Subcutaneous abdominal adipose tissue (tissue), 5 donors: ENCODE data around the gene FAM53B.
A peak's percentile ranks its signal among the peaks of the same experiment; 100 is the strongest.

Source experiments
- H3K27ac ChIP-seq: one replicate; pipeline ENCODE4 v1.7.0; 2013; ENCODE audit warnings: low read depth, mild to moderate bottlenecking, inconsistent platforms, low read length, moderate library complexity
- H3K27me3 ChIP-seq, 5 donors: one replicate each; pipeline ENCODE4 v1.7.0; 2013; ENCODE audit warnings: low read length in 5 of 5, inconsistent platforms in 1 of 5; ENCODE audit not compliant: control insufficient read depth in 5 of 5, insufficient read depth in 4 of 5
- H3K36me3 ChIP-seq, 5 donors: one replicate each; pipeline ENCODE4 v1.7.0; 2013; ENCODE audit warnings: low read length in 5 of 5; ENCODE audit not compliant: control insufficient read depth in 5 of 5, insufficient read depth in 5 of 5
- H3K4me1 ChIP-seq, 5 donors: one replicate each; pipeline ENCODE4 v1.7.0; 2013; ENCODE audit warnings: low read length in 5 of 5, mild to moderate bottlenecking in 3 of 5, moderate library complexity in 1 of 5; ENCODE audit not compliant: control insufficient read depth in 5 of 5, insufficient read depth in 5 of 5
- H3K4me3 ChIP-seq, 5 donors: one replicate each; pipeline ENCODE4 v1.7.0; 2013; ENCODE audit warnings: low read length in 5 of 5, low read depth in 1 of 5
- H3K9ac ChIP-seq, 5 donors: one replicate each; pipeline ENCODE4 v1.7.0; 2013; ENCODE audit warnings: low read length in 5 of 5, mild to moderate bottlenecking in 4 of 5, moderate library complexity in 3 of 5
- H3K9me3 ChIP-seq, 5 donors: one replicate each; pipeline ENCODE4 v1.7.0; 2013; ENCODE audit warnings: low read length in 5 of 5; ENCODE audit not compliant: control insufficient read depth in 5 of 5
- donor health status: healthy.
- donor health status: healthy.
- donor health status: healthy.
- donor health status: healthy.
- donor health status: healthy.

FAM53B gene

DNA sequence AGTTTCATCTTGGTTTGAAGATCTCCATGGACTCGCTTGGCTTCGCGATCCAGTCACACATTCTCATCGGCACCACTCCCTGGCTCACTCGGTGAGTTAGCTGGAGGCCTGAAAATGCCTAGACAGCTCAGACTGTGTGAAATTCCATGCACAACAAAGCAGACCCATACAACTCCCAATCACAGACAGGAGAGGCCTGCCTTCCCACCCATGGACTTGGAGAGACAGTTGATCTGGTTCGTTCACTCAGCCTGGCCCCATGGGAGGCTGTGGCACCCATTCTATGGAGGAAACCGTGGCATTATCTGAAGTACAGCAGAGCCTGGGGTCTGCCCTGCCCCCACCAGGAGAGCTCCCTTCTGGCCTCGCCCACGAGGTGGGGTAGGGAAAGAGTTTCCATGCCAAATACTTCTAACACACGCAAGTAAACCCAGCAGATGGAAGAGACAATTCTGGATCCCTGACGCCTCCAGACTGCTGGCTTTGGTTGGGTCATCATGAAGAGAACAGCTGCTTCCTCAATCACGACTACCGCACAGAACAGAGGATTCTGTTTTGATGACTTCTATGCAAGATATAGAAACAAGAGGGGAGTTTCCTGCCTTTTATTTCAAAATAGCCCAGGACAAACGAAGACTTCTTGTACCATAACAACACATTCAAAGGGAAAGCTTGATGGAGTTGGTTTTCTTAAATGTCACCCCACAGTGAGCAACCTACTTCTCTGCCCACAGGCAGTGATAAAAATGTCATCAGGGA, 15.9 kb downstream of the FAM53B start:
- Histone ChIP-seq H3K4me1 (peaks cover 33 to 86% (median 82%) of the 10 kb centered on the region in 5 donors), H3K27me3 (no peaks in the 10 kb centered on the region), H3K4me3 (peak overlapping the region in 2 of 5 donors; percentile 5 to 12), H3K36me3 (peaks cover 0 to 6% (median 0%) of the 10 kb centered on the region in 5 donors), H3K9ac (peak overlapping the region in 1 of 5 donors; percentile 20), H3K9me3 (no peaks in the 10 kb centered on the region), H3K27ac (peak overlapping the region; percentile 26)

DNA sequence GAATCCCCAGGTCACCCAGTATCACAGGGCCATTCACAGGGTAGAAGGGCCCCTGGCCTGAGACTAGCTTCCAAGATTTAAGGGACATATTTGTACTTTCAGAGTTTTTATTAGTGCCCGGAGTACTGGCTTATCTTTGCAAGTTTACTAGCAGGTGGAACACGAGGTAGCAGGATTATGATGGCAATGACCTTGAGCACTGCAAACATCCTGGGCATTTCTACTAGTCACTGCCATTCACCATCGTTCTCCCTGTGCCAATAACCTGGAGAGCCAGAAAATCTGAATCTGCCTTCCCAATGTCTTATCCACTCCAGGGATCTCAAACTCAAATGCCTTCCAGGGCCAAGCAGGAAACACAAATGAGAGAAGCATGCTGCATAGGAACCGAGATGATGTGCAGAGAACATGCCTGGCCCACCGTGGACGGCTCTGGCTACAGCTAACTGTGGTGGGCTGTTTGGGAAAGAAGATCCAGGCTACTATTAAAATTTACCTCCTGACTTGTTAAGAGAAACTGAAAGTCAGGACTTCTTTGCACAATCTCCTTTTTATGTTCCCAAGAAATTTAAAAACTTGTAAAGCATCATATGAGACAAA, 16.7 kb downstream of the FAM53B start:
- Histone ChIP-seq H3K4me1 (peaks cover 35 to 86% (median 82%) of the 10 kb centered on the region in 5 donors), H3K27me3 (no peaks in the 10 kb centered on the region), H3K4me3 (no peak overlapping the region), H3K9ac (peak overlapping the region in 1 of 5 donors; percentile 33), H3K36me3 (peaks cover 0 to 6% (median 0%) of the 10 kb centered on the region in 5 donors), H3K9me3 (no peaks in the 10 kb centered on the region), H3K27ac (peak overlapping the region; percentile 26)

DNA sequence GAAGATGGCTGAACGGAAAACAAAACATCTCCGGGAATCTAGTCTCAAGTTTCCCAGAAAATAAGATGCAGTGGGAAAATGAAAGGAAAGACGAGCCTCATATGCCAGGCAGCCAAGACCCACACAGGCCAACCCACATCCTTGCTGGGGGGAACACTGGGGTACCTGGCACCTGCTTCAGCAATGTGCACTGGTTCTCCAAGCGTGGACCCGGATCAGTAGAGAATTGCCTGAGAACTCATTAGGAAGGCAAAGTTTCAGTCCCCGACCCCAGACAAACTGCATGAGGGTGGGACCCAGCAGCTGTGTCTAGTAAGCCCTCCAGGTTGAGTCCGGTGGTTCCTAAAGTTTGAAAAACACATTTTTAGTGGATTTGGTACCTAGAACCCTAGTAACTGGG, 18.4 kb downstream of the FAM53B start:
- Histone ChIP-seq H3K27ac (no peak overlapping the region), H3K9me3 (no peaks in the 10 kb centered on the region), H3K36me3 (peaks cover 0 to 6% (median 0%) of the 10 kb centered on the region in 5 donors), H3K27me3 (no peaks in the 10 kb centered on the region), H3K4me3 (no peak overlapping the region), H3K4me1 (peaks cover 37 to 96% (median 90%) of the 10 kb centered on the region in 5 donors), H3K9ac (no peak overlapping the region)

DNA sequence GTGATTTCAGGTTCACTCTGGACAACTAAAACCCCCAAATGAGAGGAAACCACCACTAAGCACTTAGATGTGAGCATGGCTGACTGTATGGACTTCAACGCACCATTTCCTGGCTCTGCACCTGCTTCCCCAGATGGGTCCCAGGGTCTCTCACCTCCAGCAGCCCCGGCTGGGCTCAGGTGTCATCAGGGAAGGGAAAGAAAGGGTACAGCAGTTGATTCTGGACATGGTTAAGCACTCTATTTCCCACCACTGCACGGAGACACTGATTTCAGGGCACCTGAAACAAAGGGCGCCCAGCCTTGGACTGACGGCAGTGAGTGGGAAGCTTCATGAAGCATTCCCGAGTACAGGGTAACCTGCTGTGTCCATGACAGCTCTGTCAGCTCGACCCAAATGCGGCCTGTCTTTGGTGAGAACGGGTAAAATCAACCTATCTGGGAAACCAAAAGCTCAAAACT, 19.0 kb downstream of the FAM53B start:
- H3K9me3 ChIP-seq = no peaks in the 10 kb centered on the region
- peaks cover 37 to 94% (median 92%) of the 10 kb centered on the region in 5 donors for H3K4me1 ChIP-seq
- peak overlapping the region in 1 of 5 donors; percentile 30 for H3K9ac ChIP-seq
- no peak overlapping the region for H3K4me3 ChIP-seq
- H3K36me3 ChIP-seq = peaks cover 0 to 6% (median 0%) of the 10 kb centered on the region in 5 donors
- H3K27me3 ChIP-seq = no peaks in the 10 kb centered on the region
- H3K27ac ChIP-seq = peak overlapping the region; percentile 83

DNA sequence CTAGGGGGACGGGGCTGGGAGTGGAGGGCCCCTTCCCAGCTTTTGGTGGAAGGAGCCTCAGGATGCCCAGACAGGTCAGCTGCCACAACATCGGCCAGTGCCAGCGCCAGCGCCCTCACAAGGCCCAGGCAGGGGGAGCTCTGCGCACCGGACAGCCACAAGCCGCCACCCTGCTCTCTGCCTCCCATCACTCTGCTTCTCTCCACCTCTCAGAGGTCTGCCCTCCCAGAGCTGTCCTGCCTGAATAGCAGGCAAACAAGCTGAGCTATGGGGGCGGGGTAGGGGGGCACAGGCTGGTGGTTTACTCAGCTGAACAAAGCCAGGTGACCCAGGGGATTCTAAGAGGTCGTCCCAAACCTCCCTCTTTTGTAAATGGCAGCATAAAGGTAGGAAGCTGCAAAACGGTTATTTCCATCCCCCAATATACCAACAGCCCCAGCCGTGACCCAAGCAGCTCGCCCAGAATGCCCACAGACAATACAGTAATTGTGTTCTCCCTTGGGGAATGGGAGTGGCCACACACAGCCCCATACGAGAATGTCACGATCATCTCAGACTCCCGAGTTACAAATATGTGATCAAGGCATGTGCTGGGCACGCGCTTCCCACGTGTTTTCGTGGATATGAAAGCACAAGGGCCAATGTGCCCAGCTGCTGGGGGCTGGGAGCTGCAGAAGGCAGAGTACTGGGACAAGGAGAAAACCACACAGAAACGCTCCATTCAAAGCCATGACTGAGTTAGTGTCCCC, 19.7 kb downstream of the FAM53B start:
- H3K9me3 ChIP-seq = no peaks in the 10 kb centered on the region
- peak overlapping the region; percentile 83 for H3K27ac ChIP-seq
- H3K36me3 ChIP-seq = peaks cover 0 to 6% (median 0%) of the 10 kb centered on the region in 5 donors
- peak overlapping the region in 2 of 5 donors; percentile 30 to 49 for H3K9ac ChIP-seq
- peaks cover 35 to 91% (median 88%) of the 10 kb centered on the region in 5 donors for H3K4me1 ChIP-seq
- peak overlapping the region in 2 of 5 donors; percentile 8 to 9 for H3K4me3 ChIP-seq
- H3K27me3 ChIP-seq = no peaks in the 10 kb centered on the region

DNA sequence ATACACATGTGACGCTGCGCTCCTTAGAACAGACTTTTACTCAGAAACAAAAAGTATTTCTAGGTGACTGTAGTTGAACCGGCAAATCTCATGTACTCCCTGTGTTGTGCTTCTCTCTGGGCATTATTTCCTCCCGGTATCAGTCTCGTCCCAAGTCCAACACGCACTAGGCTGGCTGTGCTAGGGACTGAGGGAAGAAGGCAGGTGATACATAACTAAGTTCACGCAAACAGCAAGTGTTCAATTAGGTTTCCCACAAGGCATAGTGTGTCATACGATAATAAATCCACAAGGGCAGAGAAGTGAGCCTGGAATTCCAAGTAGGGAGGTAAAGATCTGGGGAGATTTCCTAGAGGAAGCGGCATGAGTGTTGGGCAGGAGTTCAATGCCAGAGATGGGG, 20.4 kb downstream of the FAM53B start:
- H3K9me3 ChIP-seq = no peaks in the 10 kb centered on the region
- peak overlapping the region in 4 of 5 donors; percentile 25 to 51 (median 40) for H3K9ac ChIP-seq
- H3K27me3 ChIP-seq = no peaks in the 10 kb centered on the region
- H3K36me3 ChIP-seq = peaks cover 0 to 6% (median 0%) of the 10 kb centered on the region in 5 donors
- H3K27ac ChIP-seq = peak overlapping the region; percentile 83
- peaks cover 29 to 91% (median 88%) of the 10 kb centered on the region in 5 donors for H3K4me1 ChIP-seq
- H3K4me3 ChIP-seq = peak overlapping the region in 2 of 5 donors; percentile 8 to 13

DNA sequence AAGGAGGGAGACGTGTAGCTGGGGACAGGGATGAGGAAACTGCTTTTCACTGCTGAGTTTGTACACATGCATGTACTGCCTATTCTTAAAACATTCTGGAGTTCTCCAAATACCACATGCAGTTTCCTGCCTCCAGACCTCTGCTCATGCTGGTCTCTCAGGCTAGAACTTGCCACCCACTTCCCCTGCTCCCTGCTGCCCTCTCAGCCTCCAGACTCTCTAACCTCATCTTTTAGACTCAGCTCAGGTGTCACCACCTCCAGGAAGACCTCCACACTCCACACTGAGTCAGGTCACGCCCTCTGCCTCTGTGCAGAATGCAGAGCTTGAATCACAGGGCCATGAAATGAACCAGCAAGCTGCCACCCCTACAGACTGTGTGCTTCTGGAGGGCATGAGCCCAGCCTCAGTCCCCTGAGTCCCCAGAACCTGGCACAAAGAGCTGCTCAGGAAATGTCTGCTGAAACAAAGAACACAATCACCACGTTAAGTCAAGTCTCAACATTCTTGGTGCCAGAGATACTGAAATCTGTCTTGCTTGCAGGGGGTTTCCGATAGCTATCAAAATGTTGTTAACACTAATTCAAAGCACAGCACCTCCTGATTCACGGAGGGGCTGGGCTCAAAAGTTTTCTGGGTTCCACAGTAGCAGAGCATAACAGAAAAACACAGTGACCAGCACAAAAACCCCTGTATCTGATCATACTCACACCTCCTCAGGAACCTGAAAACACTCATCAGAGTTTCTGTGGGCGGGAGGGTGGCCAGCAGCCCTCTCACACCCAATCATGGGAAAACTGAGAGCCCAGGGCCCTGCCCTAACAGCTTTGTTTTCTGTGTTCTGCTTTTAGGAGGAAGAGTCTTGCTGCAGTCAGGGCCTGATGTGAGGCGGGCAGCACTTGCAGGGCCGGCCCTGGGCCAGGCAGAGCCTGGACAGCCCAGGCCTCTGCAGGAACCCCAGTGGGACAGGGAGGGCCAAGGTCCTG, 21.1 kb downstream of the FAM53B start:
- Histone ChIP-seq H3K9ac (peak overlapping the region in 4 of 5 donors; percentile 25 to 51 (median 40)), H3K27me3 (no peaks in the 10 kb centered on the region), H3K4me3 (peak overlapping the region in 2 of 5 donors; percentile 13 to 43), H3K27ac (peak overlapping the region; percentile 83), H3K9me3 (no peaks in the 10 kb centered on the region), H3K36me3 (peaks cover 0 to 6% (median 0%) of the 10 kb centered on the region in 5 donors), H3K4me1 (peaks cover 24 to 91% (median 88%) of the 10 kb centered on the region in 5 donors)

DNA sequence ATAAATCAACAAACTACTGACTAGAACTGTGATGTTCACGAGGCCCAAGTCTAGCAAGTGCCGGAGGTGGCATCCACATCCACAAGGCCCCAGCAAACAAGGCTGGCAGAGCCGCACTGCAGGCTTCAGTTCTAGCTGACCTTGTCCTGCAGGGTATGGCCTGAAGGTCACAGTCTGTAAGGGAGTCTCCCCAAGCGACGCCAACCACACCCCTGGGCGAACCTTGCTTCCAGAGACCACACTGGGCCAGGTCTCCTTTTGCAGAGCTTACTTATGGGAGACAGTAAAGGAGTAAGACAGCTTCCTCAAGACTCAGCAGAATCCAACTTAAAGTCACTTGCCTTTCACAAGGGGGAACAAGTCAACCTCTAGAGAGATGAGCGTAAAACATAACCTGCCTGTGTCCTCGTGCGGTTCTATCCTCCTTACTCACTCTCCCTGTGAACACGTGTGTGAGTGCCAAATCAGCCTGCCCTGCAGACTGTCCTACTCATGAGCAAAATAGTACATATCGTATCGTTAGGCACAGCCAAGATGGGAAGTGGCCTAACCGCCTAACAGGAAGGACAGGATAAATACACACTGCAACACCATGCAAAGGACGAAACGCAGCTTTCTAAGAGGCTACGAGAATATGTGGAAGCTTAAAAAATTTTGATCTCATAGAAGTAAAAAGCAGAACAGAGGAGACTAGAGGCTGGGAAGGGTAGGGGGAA, 22.7 kb downstream of the FAM53B start:
- Histone ChIP-seq H3K4me3 (peak overlapping the region in 1 of 5 donors; percentile 12), H3K27me3 (no peaks in the 10 kb centered on the region), H3K9me3 (no peaks in the 10 kb centered on the region), H3K27ac (peak overlapping the region; percentile 4), H3K4me1 (peaks cover 18 to 94% (median 90%) of the 10 kb centered on the region in 5 donors), H3K9ac (peak overlapping the region in 1 of 5 donors; percentile 2), H3K36me3 (peaks cover 0 to 6% (median 0%) of the 10 kb centered on the region in 5 donors)
